ENCODE measurements around the gene GPR108.
"Not testable (repeated sequence)": the region's sequence is repeated elsewhere in the genome, so short reads cannot be mapped to it uniquely, and the experiment has no call there.

GPR108 gene

DNA sequence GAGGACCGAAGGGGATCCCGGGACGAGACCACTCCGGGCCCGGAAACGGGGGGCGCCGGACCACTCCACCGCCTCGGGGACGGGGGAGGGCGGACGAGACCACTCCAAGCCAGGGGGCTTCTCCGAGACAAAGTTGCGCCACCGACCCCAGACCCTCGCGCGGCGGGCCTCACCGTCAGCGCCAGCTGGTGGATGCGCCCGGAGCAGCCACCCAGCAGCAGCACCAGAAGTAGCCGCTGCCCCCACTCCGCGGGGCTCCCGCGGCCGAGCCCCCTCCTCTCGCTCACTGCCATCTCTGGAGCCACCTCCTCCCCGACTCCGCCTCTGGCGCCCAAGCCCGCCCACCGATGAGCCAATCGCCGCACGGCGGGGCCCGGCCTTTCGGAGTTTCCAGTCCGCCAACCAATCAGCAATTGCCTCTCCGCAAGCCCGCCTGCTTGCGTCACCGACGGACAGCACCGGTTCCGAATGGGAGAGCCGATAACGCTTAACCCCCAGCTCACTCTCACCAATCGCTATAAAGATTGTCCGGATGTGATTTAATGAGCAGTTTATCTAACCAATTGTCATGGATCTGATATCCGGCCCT lies at the start of gene GPR108:
Gene GPR108, minus strand, starts transcription at position 297 of the 589 bp plus-strand sequence. Its CDS starts 4 bp downstream, at position 293.
- Mint-ChIP-seq H3K36me3 (ENCODE audit: low read depth) (peaks cover 15% of the 10 kb centered on the region), H3K27me3 (ENCODE audit: low read depth) (no peaks in the 10 kb centered on the region), H3K4me3 (peak within 1 kb of the TSS; percentile 97), H3K4me1 (ENCODE audit: low read depth) (peaks cover 35% of the 10 kb centered on the region), H3K9me3 (no peaks in the 10 kb centered on the region), H3K27ac (peak within 1 kb of the TSS; percentile 100)

DNA sequence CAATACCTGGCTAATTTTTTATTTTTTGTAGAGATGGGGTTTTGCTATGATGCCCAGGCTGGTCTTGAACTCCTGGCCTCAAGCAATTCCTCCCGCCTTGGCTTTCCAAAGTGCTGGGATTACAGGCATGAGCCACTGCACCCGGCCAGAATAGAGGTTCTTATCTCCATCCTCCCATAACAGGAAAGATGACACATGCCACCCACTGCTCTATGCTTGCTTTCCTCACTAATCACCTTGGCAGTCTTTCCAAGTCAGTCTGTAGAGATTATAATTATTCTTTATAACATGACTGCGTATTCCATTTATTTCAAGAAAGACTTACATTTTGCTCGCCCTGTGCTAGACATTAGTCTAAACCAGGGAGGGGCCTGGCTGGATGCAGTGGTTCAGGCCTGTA lies 41.8 kb upstream of the GPR108 start:
- Mint-ChIP-seq H3K9me3 (peaks cover 12% of the 10 kb centered on the region), H3K27me3 (ENCODE audit: low read depth) (no peaks in the 10 kb centered on the region), H3K4me1 (ENCODE audit: low read depth) (peaks cover 47% of the 10 kb centered on the region), H3K4me3 (no peak overlapping the region), H3K27ac (no peak overlapping the region), H3K36me3 (ENCODE audit: low read depth) (peaks cover 38% of the 10 kb centered on the region)

GRCh38 chr19:6778386-6778785 lies 41.0 kb upstream of the GPR108 start:
- H3K4me1 Mint-ChIP-seq (ENCODE audit: low read depth): peaks cover 50% of the 10 kb centered on the region
- H3K4me3 Mint-ChIP-seq: peak overlapping the region; percentile 25
- H3K9me3 Mint-ChIP-seq: peaks cover 12% of the 10 kb centered on the region
- peak overlapping the region; percentile 52 for H3K27ac Mint-ChIP-seq
- H3K27me3 Mint-ChIP-seq (ENCODE audit: low read depth): no peaks in the 10 kb centered on the region
- peaks cover 43% of the 10 kb centered on the region for H3K36me3 Mint-ChIP-seq (ENCODE audit: low read depth)

- H3K36me3 Mint-ChIP-seq (ENCODE audit: low read depth): peaks cover 45% of the 10 kb centered on the region
- peaks cover 50% of the 10 kb centered on the region for H3K4me1 Mint-ChIP-seq (ENCODE audit: low read depth)
- H3K27me3 Mint-ChIP-seq (ENCODE audit: low read depth): no peaks in the 10 kb centered on the region
- peak overlapping the region; percentile 18 for H3K27ac Mint-ChIP-seq
- peaks cover 12% of the 10 kb centered on the region for H3K9me3 Mint-ChIP-seq
- peak overlapping the region; percentile 1 for H3K4me3 Mint-ChIP-seq
Measured at GRCh38 chr19:6777434-6777833, 40.1 kb upstream of the GPR108 start.

DNA sequence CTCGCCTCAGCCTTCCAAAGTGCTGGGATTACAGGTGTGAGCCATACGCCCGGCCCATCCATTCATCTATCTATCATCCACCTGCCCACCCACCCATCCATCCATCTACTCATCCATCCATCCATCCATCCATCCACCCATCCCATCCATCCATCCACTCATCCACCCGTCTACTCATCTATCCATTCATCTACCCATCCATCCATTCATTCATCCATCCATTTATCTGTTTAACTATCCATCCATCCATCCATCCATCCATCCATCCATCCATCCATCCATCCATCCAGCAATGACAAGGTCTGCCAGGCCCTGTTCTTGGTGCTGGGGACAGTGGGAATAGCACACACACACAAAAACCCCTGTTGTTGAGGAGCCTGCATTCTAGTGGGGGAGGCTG lies 39.6 kb upstream of the GPR108 start:
- H3K36me3 Mint-ChIP-seq (ENCODE audit: low read depth): peaks cover 46% of the 10 kb centered on the region
- no peaks in the 10 kb centered on the region for H3K27me3 Mint-ChIP-seq (ENCODE audit: low read depth)
- H3K4me1 Mint-ChIP-seq (ENCODE audit: low read depth): peaks cover 55% of the 10 kb centered on the region
- peaks cover 12% of the 10 kb centered on the region for H3K9me3 Mint-ChIP-seq
- peak overlapping the region; percentile 1 for H3K4me3 Mint-ChIP-seq
- peak overlapping the region; percentile 18 for H3K27ac Mint-ChIP-seq

DNA sequence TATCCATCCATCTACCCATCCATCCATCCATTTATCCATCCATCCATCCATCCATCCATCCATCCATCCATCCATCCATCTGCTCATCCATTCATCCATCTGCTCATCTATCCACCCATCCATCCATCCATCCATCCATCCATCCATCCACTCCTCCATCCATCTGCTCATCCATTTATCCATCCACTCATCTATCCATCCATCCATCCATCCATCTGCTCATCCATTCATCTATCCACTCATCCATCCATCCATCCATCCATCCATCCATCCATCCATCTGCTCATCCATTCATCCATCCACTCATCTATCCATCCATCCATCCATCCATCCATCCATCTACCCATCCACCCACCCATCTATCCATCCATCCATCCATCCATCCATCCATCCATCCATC lies 38.7 kb upstream of the GPR108 start:
- H3K4me3 Mint-ChIP-seq: peak overlapping the region; percentile 65
- peaks cover 44% of the 10 kb centered on the region for H3K36me3 Mint-ChIP-seq (ENCODE audit: low read depth)
- peaks cover 54% of the 10 kb centered on the region for H3K4me1 Mint-ChIP-seq (ENCODE audit: low read depth)
- H3K27me3 Mint-ChIP-seq (ENCODE audit: low read depth): not testable (repeated sequence)
- H3K27ac Mint-ChIP-seq: peak overlapping the region; percentile 47
- H3K9me3 Mint-ChIP-seq: peaks cover 12% of the 10 kb centered on the region

DNA sequence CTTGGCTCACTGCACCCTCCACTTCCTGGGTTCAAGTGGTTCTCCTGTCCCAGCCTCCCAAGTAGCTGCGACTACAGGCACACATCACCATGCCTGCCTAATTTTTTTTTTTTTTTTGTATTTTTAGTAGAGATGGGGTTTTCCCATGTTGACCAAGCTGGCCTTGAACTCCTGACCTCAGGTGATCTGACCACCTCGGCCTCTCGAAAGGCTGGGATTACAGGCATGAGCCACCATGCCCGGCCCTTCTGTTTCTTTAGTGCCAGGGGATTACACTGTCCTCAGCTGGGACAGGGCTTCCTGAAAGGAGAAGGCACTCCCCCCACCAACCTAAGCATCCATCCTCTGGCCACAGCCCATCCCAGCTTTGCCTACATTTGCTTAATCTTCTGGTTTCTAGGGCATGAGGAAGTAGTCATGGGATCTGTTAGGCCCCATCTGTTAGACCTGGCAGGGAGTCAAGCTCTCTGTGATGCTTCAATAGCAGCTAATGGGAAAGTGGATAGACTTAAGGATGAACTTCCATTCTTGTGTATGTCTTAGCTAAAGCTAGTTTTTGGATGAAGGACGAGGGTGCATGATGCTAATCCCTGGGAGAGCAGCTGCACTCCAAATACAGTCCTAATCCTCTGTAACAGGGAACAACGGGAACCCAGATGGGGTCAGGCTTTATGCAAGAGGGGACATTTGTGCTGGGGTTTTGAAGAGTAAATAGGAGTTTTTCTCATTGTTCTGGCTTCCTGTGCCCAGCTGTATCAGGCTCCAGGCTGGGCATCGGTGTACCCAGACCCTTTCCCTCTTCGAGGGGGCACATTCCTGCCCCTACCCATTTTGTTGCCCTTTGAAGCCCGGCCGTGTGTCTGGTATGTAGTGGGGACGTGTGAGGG lies 37.7 kb upstream of the GPR108 start:
- Mint-ChIP-seq H3K4me1 (ENCODE audit: low read depth) (peaks cover 52% of the 10 kb centered on the region), H3K27ac (peak overlapping the region; percentile 49), H3K9me3 (peaks cover 12% of the 10 kb centered on the region), H3K27me3 (ENCODE audit: low read depth) (no peaks in the 10 kb centered on the region), H3K36me3 (ENCODE audit: low read depth) (peaks cover 41% of the 10 kb centered on the region), H3K4me3 (peak overlapping the region; percentile 95)

DNA sequence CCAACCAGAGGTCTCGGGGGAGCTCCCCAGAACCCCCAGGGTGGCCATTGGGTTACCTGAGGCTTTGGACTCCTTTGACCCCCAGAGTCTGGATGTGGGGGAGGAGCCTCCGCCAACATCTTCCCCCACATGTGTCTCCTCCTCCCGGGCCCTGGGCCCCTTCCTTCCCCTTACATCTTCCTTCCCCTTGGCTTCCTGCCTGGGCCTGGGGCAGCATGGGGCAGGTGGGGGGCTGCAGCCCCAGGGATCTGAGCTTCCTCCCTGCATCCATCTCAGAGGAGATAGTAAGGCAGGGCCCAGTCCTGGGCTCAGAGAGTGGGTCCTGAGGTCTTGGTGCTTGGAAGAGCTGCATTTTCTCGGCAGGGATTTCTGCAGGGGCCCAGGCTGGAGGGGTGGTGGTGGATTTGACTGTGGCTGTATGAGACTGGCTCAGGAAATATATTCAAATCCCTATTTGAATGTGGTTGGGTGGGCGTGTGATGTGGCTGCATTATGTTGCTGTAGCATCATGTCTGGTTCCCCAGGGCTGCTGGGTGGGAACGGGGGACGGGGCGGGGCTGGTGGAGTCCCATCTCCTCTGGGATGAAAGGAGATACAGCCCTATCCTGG lies 36.0 kb upstream of the GPR108 start:
- Mint-ChIP-seq H3K27me3 (ENCODE audit: low read depth) (no peaks in the 10 kb centered on the region), H3K4me3 (peak overlapping the region; percentile 95), H3K4me1 (ENCODE audit: low read depth) (peaks cover 50% of the 10 kb centered on the region), H3K36me3 (ENCODE audit: low read depth) (peaks cover 40% of the 10 kb centered on the region), H3K9me3 (peaks cover 12% of the 10 kb centered on the region), H3K27ac (peak overlapping the region; percentile 89)

DNA sequence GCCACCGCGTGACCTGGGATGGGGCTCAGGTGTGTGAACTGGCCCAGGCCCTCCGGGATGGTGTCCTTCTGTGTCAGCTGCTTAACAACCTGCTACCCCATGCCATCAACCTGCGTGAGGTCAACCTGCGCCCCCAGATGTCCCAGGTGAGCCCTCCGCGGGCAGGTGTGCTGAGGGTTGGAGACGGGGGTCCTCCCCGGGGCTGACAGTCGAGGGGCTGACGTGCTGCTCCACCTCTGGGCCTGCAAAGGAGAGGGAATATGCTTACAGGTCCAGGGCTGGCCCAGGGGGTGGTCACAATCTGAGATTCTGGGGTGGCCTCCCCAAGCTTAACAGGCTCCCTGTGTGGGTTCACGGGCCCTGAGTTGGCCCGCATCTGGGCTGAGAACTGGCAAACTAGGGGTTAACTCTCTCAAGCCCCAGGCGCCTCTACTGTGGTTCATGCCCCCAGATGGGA lies 35.5 kb upstream of the GPR108 start:
- Mint-ChIP-seq H3K4me1 (ENCODE audit: low read depth) (peaks cover 50% of the 10 kb centered on the region), H3K9me3 (peaks cover 12% of the 10 kb centered on the region), H3K4me3 (peak overlapping the region; percentile 95), H3K27me3 (ENCODE audit: low read depth) (no peaks in the 10 kb centered on the region), H3K36me3 (ENCODE audit: low read depth) (peaks cover 37% of the 10 kb centered on the region), H3K27ac (peak overlapping the region; percentile 89)

GRCh38 chr19:6772028-6772865 lies 34.9 kb upstream of the GPR108 start, which contains the start of gene VAV1:
VAV1 (plus strand) TSS chr19:6772708; CDS start chr19:6772808, 100 bp downstream.
- Mint-ChIP-seq H3K36me3 (ENCODE audit: low read depth) (peaks cover 32% of the 10 kb centered on the region), H3K4me1 (ENCODE audit: low read depth) (peaks cover 46% of the 10 kb centered on the region), H3K27ac (peak within 1 kb of the TSS; percentile 89), H3K4me3 (peak within 1 kb of the TSS; percentile 95), H3K27me3 (ENCODE audit: low read depth) (no peaks in the 10 kb centered on the region), H3K9me3 (peaks cover 12% of the 10 kb centered on the region)

- peaks cover 27% of the 10 kb centered on the region for H3K36me3 Mint-ChIP-seq (ENCODE audit: low read depth)
Measured at GRCh38 chr19:6771648-6772027, 34.3 kb upstream of the GPR108 start.

DNA sequence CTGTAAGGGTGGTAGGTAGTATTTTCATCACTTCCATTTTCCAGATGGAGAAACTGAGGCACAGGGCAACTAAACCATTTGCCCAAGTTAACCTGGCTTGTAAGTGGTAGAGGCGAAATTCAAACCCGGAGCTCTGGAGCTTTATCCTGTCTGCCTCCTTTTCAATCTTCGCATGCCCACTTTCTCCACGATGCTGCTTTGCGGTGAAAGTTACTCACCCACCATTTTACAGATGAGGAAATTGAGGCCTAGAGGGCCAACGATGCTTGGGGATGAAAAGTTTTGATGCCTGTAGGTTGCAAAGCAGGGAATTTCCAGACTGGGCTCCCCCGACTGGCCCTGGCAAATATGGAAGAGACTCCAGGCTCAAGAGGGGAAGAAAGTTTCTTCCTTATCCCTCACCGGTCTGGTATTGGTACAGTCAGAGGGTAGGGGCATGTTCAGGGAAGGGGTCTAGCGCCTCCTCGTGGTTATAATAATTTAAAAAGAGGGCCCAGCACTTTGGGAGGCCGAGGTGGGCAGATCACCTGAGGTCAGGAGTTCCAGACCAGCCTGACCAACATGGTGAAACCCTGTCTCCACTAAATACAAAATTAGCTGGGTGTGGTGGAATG lies 31.7 kb upstream of the GPR108 start:
- Mint-ChIP-seq H3K27me3 (ENCODE audit: low read depth) (no peaks in the 10 kb centered on the region), H3K4me3 (peak overlapping the region; percentile 21)

More at GRCh38 chr19:6771648-6772027, 34.3 kb upstream of the GPR108 start:
- Mint-ChIP-seq H3K4me3 (peak overlapping the region; percentile 56), H3K4me1 (ENCODE audit: low read depth) (peaks cover 46% of the 10 kb centered on the region), H3K27ac (peak overlapping the region; percentile 89), H3K9me3 (peaks cover 12% of the 10 kb centered on the region)
- not testable (repeated sequence) for H3K27me3 Mint-ChIP-seq (ENCODE audit: low read depth)

DNA sequence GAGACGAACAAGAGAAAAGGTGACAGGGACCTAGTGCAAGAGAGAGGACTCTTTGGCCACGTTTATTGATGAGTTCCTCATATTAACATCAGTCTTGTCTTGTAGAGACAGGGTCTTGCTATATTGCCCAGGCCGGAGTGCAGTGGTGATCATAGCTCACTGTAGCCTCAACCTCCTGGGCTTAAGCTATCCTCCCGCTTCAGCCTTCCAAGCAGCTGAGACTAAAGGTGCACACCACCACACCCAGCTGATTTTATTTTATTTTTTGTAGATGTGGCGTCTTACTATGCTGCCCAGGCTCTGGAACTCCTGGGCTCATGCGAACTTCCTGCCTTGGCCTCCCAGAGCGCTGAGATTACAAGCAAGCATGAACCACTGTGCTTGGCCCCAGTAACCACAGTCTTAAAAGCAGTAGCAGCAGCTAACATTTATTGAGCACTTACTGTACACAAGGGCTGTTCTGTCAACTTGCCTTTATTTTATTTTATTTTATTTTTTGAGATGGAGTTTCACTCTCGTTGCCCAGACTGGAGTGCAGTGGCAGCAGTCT lies 30.9 kb upstream of the GPR108 start:
- H3K9me3 Mint-ChIP-seq: no peaks in the 10 kb centered on the region
- H3K36me3 Mint-ChIP-seq (ENCODE audit: low read depth): peaks cover 5% of the 10 kb centered on the region
- no peaks in the 10 kb centered on the region for H3K27me3 Mint-ChIP-seq (ENCODE audit: low read depth)
- H3K4me3 Mint-ChIP-seq: peak overlapping the region; percentile 92
- peak overlapping the region; percentile 94 for H3K27ac Mint-ChIP-seq
- peaks cover 37% of the 10 kb centered on the region for H3K4me1 Mint-ChIP-seq (ENCODE audit: low read depth)

More for the DNA sequence above, 31.7 kb upstream of the GPR108 start:
- peaks cover 41% of the 10 kb centered on the region for H3K4me1 Mint-ChIP-seq (ENCODE audit: low read depth)
- H3K27ac Mint-ChIP-seq: peak overlapping the region; percentile 55
- peaks cover 10% of the 10 kb centered on the region for H3K36me3 Mint-ChIP-seq (ENCODE audit: low read depth)
- no peaks in the 10 kb centered on the region for H3K9me3 Mint-ChIP-seq

Data from T-helper 1 cell treated with Interleukin-12 subunit alpha and Interleukin-12 subunit beta and Interleukin-4 antibody, amounts not matched to agents 30 μg/mL and 1 μg/mL, for 36 hours (primary cell).